ENCODE data around the gene CNTNAP2. TPM values are rescaled to one million over a fixed set of nuclear protein-coding genes. Genes with fewer than 3 reads are reported as not detected.

CNTNAP2 gene
- total RNA-seq, 1 experiment from 2014 or later = 64.5 TPM

GRCh38 chr7:148091882-148092281 is 1975.3 kb downstream of the CNTNAP2 start:
- H2BK15ac ChIP-seq (ENCODE audit: low read depth, low read length) = no peak overlapping the region
- no peak overlapping the region for H2AFZ ChIP-seq (ENCODE audit: low read length)
- H3K79me1 ChIP-seq (ENCODE audit: insufficient read depth, low read depth, low read length, poor library complexity, severe bottlenecking) = no peaks in the 10 kb centered on the region
- no peak overlapping the region for H3K9ac ChIP-seq (ENCODE audit: extremely low read depth, insufficient read length, low read length)
- H3T11ph ChIP-seq (ENCODE audit: low read length) = no peak overlapping the region
- no peak overlapping the region for H2BK120ac ChIP-seq (ENCODE audit: low read depth, low read length, poor library complexity, severe bottlenecking)
- H4K8ac ChIP-seq (replicated peaks; ENCODE audit: insufficient read length, low read depth, low read length) = no peak overlapping the region
- H3K4me1 ChIP-seq (ENCODE audit: insufficient read depth, low read length) = no peaks in the 10 kb centered on the region
- Mint-ChIP-seq H3K9me3 (peaks cover 3 to 7% of the 10 kb centered on the region in 2 experiments; a peak in 2 of 5 replicates), H3K4me3 (no peak overlapping the region), H3K4me1 (no peaks in the 10 kb centered on the region), H3K36me3 (ENCODE audit: insufficient read depth in 1 of 3, low read depth in 3 of 3) (no peaks in the 10 kb centered on the region), H3K27me3 (ENCODE audit: low read depth) (peaks cover 3% of the 10 kb centered on the region), H3K27ac (no peak overlapping the region)
- H3K56ac ChIP-seq (ENCODE audit: insufficient read length, low read depth, low read length) = no peak overlapping the region
- no peak overlapping the region for H3K18ac ChIP-seq (ENCODE audit: insufficient read length, low read depth, low read length)
- H3K23me2 ChIP-seq (ENCODE audit: insufficient read length, low read depth, low read length, poor library complexity, severe bottlenecking) = no peaks in the 10 kb centered on the region
- no peak overlapping the region for H3K14ac ChIP-seq (ENCODE audit: insufficient read depth, low read length)
- no peak overlapping the region for H3K27ac ChIP-seq (ENCODE audit: insufficient read length, low read depth, low read length)
- no peak for DNase-seq
- no peak overlapping the region for H2BK5ac ChIP-seq (ENCODE audit: insufficient read length, low read length)
- no peaks in the 10 kb centered on the region for H4K20me1 ChIP-seq (ENCODE audit: control insufficient read depth, insufficient read depth, insufficient read length)
- H3K23ac ChIP-seq (ENCODE audit: insufficient read length, low read depth, low read length) = no peak overlapping the region
- no peaks in the 10 kb centered on the region for H3K27me3 ChIP-seq (ENCODE audit: insufficient read depth, low read length)
- H3K4ac ChIP-seq (ENCODE audit: low read depth, low read length) = no peak overlapping the region
- no peaks in the 10 kb centered on the region for H3K9me3 ChIP-seq (ENCODE audit: control insufficient read depth, low read depth, low read length)
- H3K79me2 ChIP-seq (ENCODE audit: insufficient read depth, low read length) = no peaks in the 10 kb centered on the region
- TF ChIP-seq CTCF (conservative IDR thresholded peaks at IDR 0.05) = no peak
- no peak overlapping the region for H3K4me2 ChIP-seq (ENCODE audit: insufficient read depth, insufficient read length, low read length)
- no CpG with 5 or more reads among the region's 4 CpGs for WGBS (ENCODE audit: extremely low coverage, insufficient read length, low lambda C conversion rate)
- H2BK12ac ChIP-seq (ENCODE audit: insufficient read length, low read depth, low read length) = no peak overlapping the region
- no peak overlapping the region for H4K5ac ChIP-seq (ENCODE audit: insufficient read length, low read depth, low read length)
- no peak overlapping the region for H2AK5ac ChIP-seq (ENCODE audit: insufficient read length, low read length)
- no peak overlapping the region for H2BK20ac ChIP-seq (ENCODE audit: low read depth, low read length, poor library complexity, severe bottlenecking)
- no peak overlapping the region for H4K91ac ChIP-seq (ENCODE audit: insufficient read length, low read depth, low read length)
